Muscle of back (tissue), 11 donors: Measurements from ENCODE around the gene TMPRSS13. TPM values are rescaled to one million over a fixed set of nuclear protein-coding genes. Genes with fewer than 3 reads are reported as not detected.

Experiments used
- DNase-seq, 3 donors: peaks; one replicate each; pipeline versions ENCODE4 v3.0.0 to v3.0.0-alpha.2; 2013
- polyA plus RNA-seq, 10 donors: library from polyadenylated mRNA; unstranded; fragments of 120-200 nt; gene quantifications; one replicate each; pipeline ENCODE4 v1.2.1, GENCODE V29; 2013; ENCODE audit not compliant: insufficient read length in 10 of 10

The TMPRSS13 gene
- polyA plus RNA-seq, 10 donors: 0.10 to 2.0 (median 0.13) TPM; not detected in 3

DNA sequence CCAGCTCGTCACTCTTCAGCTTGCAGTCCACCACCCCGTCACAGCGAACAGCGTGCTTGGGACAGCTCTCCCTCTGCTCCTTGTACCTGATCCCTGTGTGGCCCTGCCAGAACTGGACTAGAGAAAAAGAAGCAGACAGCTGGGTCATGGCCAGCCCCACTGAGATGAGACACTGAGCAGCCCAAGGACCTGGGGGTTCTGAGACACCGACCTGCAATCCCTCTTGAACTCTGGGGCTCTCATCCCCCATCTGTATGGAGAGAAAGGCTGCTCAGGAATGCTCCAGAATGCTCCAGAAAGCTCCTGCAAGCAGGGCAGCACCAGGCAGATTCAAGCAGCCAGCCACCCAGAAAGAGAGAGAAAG, 14.8 kb downstream of the TMPRSS13 start:
- no peak for DNase-seq

DNA sequence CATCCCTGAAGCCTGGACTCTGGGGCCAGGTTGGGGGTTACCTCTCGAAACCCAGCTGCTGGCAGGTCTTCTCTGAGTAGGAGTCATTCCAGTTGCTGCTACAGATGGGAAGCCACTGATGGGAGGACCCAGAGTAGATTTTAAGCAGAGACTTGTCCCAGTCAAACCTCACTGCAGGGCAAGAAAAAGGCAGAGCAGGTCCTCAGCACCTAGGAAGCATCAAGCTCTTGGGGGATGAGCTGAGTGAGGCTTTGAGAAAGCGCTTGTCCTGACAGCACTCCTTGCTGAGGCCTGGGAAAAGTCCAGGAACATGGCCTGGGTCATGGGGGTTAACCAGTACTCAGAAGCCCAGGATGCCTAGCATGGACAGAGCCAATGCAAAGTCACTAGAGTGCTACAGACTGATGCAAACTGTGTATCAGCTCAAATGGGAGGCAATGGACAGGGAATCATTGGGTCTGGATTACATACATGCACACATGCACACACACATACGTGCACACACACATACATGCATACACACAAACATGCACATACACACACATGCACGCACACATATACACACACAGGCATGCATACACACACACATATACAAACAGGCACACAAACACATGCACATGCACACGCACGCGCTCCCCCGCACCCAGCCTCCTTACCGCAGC, 15.3 kb downstream of the TMPRSS13 start:
- DNase-seq: no peak

DNA sequence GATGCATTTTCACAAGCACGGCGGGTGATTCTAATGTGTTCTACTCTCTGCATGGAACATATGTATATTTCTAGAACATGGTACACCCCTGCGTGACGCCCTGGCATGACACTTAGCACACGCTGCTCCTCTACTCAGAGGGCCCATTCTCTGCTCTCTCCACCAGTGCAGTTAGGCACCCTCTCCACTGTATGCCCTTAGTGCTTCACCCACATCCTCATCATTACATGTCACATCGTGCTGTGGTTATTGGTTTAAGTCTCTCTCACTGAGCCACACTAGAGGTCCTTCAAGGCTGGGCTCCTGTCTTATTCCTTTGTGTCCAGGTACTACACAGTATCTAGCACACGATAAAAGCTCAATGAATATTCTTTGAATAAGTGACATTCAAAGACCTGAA, 16.7 kb downstream of the TMPRSS13 start:
- DNase-seq: no peak

DNA sequence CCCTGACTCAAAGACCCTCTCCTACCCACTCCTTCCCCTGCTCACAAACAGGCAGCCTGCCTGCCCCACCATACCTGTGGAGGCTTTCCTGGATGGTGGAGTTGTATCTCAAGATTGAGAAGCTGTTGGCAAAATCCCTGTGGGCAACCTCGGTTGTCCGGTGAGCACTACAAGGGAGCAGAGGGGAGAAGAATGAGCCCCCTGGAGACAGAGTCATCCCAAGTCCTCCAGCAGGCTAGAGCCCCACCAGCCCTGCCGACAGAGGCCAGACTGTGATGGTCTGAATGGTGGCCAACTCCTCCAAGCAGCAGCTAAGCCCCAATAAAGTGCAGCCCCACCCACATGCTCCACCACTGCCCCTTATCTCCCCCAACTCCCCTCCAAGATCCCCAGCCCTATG, 17.5 kb downstream of the TMPRSS13 start:
- DNase-seq: no peak

DNA sequence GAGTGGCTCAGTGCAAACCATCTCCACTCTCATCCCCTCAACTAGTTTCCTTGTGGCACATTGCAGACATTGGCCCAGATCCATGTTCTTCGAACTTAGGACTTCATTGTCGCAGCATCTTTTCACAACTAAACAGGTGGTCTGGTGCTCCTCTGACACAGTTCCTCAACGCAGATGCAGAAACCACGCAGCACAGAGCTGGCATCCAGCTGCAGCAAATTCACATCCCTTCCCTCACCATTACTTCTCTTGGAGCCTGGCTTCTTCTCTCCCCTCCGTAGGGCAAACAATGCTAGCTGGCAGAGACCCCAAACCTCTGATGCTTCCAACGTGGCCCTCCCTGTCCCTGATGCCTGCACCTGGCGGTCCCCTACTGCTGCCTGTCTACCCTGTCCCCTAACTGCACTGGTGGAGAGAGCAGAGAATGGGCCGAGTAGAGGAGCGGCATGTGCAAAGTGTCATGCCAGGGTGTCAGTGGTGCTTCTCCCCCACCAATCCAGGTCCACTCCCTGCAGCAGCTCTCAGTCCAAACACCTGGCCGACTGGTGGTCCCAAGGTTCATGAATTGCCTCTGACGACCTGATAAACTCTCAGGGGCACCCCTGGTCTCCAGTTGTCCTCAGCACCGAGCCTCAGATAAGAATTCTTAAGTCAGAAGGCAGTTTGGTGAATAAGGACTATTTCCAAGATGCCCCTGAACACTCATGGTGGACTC, 18.1 kb downstream of the TMPRSS13 start:
- no peak for DNase-seq

DNA sequence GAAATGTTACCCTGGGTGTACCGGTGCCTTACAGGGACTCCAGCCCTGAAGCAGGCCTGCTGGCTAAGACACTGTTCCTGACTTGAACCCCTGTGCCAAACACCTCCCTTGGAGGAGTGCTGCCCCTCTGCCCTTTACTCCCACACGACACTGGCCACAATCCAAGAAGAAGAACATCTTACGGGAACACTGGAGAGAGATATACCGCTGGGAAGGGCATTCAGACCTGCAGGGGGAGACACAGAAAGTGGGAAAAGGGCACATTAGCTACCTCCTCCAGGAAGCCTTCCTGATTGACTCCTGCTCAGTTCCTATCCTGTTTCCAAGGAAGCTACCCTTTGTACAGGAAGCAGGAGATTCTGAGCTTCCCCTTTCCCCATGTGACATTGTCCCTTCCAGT, 18.7 kb downstream of the TMPRSS13 start:
- no peak for DNase-seq

DNA sequence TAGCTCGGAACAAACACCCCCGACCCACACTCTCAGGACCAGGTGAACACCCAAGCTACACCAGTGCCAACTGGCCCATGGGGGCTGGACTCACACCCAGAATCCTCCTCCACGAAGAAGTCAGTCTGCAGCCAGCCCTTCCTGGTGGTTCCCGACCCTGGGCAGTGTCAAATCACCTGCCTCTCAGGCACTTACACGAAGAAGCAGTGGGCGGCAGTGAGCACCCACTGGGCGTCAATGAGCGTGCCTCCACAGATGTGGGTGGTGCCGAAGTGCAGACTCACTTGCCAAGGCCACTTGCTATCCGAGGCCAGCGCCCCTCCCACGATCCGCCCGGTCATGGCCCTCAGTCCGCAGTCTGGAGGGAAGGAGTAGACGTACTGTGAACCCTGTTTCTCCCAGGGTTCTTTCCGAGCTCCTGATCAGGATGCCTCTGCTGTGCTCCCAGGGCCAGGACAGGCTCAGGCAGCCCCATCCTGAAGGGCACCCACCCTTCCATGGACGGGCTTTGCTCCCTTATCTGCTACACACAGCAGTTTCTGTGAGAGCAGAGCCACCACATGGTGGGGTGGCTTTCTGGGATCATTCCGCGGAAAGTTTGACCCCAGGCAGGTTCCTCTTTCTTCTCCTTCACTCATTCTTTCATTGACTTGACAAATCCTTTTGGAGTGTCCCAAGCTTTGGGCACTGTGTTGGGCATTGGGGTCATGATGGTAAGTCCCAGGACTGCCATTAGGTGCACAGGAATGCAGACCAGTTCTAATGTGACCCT, 19.4 kb downstream of the TMPRSS13 start:
- no peak for DNase-seq

DNA sequence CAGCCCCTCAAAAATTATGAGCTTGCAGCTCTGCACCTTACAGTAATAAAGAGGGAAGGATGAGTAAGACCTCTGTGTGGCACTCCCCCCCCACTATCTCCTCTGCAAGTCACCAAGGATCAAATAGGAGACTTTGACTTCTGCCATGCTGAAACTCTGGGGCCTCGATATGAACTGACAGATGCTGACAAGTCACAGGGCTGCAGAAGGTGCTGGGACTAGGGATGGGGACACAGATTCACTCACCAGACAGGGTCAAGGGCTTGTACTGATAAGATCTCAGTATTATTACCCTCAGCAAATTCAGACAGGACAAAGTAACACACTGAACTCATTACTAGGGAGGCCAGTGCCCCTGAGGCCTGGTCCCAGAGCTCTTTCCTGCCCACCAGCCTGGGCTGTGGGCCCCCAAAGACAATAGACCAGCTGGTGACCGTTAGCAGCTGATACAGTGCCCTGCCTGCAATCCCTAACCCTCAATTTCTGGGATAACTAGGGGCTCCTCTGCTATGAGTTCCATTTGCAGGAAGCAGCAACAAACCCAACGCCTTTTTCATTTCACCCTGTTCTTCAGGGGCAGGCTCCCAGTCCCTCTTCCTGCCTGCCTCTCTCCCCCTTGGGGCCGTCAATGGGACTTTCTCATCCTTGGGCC, 20.1 kb downstream of the TMPRSS13 start:
- DNase-seq: no peak

DNA sequence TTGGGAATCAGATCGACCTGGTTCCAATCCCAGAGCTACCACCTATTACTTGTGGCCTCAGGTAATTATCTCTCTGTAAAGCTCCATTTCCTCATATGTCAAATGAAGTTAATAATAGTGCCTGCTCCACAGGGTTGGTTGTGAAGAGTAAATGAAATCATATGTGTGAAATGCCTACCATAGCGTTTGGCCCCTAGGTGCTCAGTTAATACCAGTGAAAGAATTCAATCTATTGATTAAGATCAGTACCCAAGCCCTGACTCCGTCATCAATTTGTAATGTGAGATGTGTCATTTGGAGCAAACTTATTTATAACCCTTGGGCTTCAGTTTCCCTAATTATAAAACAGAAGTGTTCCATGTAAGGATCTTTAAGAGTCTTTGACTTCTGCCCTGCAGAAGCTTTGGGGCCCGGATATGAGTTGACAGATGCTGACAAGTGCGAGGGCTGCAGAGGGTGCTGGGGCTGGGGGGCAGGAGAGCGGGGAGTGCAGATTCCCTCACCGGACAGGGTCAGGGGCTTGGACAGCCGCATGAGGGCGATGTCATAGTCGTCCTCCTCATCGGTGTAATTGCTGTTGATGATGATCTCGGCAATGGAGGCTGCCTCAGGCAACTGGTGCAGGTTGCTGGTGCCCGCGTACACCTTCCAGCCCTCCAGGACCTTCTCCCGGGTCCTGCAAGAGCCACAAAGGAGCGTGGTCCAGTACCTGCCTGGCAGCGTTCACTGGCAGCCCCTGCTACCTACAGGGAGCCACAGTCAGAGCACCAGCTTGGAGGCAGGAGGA, 20.9 kb downstream of the TMPRSS13 start:
- DNase-seq: no peak

DNA sequence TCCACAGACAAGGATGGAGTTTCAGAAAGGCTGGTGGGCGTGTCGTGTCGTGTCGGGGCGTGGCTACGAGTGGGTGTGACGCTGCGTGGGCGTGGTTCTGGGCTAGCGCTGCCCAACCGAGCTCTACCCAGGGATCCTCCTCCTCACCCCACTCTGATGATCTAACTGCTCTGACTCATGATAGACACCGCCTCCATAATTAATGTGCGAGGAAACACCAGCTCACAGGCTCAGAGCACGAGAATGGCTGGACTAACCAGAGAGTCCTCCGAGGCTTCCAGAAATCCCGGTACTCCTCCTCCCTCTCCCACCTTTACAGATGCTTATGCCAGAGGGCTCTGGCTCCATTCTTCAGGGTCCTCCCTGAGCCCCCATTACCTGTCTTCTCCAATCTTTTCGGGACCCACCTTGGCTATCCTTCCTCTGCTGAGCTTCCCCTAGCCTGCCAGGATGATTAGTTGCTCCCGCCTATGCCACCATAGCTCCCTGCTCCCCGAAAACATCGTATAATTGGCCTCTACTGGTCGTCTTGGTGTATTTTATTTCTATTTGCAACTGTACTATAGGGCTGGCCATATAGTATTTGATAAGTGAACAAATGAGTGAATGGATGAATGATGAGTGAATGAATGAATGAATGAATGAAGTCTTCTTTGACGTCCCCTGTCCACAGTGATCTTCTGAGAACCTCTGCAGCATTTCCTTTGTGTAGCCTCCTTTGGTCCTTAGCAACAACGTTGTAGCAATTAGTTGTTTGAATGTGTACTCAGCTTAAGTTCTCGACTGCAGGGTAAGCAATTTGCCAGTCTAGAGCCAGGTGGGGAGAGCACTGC, 21.7 kb downstream of the TMPRSS13 start:
- DNase-seq: peak; percentile 70 to 87 (median 78)

DNA sequence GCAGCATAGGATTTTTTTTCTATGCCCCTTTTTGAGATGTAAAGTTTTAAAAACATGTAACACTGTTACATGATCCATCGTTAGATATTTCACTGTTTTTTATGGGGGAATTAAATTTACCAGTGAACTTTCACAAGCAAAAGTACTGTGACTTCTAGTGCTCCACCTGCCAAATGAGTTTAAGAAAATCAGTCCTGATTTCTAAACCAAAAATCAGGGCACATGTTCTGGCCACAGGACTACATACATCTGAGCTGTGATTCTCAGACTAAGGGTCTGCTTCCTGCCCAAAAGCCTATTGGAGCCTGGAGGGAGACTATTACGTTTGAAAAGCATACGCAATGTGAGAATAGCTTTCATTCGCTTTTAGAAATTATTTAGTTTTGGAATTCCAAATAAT, 22.5 kb downstream of the TMPRSS13 start:
- no peak for DNase-seq

DNA sequence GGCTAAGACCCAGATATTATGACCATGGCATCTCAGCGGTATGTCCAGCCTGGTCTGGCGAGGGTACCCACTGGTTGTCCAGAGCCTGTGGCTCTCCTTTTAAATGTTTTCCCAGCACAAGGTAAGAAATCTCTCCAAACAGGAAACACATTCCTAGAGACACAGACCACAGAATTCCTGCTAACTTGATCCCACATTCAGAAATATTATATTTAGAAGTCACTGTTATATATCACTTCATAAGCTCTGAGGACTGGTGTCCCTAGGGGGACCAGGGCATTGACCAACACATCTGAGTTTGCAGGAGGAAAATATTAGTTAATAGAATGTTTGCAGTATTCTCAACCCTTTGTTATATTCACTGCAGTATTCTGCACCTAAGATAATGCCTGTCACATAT, 23.1 kb downstream of the TMPRSS13 start:
- DNase-seq: no peak

DNA sequence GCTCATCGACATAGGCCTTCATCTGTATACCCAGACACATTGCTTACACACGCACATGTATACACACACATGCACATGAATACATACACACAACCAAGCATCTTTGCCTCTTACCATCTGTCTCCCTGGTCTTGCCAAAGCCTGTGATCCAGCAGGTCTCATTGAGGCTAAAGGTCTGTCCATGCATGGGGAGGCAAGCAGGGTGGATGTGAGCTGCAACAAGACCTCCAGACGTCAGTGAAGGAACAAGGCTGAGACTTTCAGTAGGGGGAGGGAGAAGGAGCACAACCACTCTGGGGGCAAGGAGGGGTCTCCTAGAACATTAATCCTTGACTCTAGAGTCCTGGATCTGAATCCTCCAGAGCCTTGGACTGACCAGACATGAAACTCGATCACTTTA, 23.7 kb downstream of the TMPRSS13 start:
- DNase-seq: no peak

DNA sequence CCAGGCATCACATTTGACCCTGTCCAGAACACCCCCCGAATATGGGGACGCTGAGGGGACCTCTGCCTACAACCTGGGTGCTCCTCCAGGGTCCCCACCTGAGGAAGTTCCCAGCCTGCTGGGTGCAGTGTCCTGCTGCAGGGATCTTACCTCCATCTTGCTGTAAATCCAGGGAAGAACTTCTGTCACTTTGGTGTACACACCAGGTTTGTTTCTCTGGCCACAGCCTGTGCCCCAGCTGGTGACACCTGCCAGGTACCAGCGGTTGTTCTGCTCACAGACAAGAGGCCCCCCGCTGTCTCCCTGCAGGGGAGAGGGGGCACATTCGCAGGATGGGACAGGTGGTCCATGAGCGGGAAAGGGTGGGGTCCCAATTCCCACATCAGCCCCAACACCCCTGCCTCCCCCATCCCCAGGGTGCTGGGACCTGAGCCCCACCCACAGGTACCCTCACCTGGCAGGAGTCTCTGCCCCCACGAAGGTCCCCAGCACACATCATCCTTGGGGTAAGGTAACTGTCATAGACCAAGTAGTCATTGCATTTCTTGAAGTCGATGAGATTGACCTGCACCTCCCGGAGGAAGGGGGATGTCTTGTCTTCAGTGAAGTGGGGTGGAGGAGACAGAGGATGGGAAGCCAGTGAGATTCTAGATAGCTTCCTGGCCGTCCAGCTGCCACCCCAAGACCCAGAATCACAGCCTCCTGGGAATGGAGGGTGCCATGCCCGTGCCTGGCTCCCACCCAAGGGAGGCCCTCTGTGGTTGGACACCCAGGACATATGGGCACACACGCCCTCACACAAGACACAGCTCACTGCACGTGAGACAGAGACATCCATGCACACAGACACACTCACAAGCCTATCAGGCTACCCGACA, 25.5 kb downstream of the TMPRSS13 start:
- DNase-seq: no peak

DNA sequence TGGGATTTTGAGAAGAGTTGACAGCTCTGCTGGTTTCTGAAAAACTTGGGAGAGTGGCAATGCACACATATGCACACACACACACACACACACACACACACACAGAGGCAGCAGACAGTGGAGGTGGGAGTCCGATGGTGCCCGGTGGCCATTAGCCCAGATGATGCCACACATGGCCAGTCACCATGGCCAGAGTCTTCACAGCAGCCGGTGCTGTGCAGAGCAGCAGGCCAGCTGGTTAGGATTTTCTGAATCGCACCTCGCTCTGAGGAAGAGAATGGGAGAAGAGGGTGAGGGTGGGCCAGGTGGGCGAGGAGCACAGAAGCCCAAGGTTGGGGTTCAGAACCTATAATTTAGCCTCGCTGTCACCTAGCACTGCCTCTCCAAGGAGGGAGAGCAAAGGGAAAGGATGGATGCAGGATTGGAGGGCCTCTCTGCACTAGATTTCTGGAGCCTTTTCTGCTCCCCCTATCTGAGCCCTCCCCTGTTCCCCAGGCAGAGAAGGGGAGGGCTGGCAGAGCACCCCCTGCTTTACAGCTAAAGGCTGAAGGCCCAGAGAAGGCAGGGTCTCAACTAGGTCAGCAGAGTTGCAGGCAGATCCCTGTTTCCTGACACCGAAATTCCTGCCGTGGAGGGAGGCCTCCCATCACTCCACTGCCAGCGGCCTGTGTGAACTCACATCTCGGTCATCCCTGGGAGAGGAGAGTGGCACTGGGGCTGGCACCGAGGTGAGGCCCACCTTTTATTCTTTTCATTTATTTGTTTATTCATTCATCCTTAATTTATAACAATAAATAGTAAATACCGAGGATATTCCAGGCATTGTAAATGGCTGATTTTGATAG, 27.0 kb downstream of the TMPRSS13 start:
- DNase-seq: no peak

DNA sequence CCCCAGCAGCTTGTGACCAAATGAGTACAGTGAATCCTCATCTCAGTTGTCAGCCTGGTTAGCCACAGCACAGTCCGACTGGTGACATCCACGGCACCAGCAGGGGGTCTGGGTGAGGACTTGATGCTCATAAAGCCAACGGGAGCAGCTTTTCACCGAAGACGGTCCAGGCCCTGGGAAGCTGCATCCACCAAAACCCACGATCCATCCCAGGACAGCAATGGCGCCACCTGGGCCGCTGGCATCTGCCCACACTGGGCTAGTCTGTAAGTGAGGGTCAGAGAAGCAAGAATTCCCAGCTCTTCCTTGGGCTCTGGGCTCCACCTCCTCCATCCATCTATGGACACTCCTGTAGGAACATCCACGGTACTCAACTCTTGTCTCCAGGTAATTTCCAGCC, 27.6 kb downstream of the TMPRSS13 start:
- no peak for DNase-seq

DNA sequence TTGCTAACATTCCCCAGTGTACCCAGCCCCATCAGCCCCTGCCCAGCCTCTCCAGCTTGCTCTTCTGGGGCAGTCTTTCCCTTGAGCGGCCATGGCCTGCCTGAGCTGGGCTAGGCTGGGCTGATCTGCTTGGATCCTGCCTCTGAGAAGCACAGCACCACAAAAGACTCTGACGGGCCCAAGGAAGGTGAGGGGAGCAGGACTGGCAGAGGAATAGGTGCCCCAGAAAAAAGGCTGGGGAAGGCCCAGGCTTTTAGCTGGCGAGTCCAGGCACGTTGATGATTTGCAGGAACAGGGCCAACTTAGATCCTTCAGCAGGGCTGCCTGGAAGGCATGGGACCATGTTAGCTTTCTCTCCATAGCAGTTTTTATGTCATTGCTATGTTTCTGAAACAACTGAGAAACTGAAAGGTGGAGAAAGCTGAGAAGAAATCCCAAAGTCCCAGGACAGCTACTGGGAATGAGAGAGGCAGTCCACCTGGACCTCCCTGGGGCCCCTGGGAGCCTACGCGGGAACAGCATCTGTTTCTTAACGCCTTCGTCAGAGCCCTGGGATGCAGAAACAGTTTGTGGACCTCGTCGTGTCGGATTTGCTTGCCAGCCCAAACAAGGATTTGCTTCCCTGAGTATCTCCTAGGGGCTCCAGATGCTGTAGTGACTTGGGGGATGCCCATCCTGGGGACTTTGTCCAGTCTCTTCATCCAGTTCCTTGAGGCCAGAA, 28.3 kb downstream of the TMPRSS13 start:
- no peak for DNase-seq

DNA sequence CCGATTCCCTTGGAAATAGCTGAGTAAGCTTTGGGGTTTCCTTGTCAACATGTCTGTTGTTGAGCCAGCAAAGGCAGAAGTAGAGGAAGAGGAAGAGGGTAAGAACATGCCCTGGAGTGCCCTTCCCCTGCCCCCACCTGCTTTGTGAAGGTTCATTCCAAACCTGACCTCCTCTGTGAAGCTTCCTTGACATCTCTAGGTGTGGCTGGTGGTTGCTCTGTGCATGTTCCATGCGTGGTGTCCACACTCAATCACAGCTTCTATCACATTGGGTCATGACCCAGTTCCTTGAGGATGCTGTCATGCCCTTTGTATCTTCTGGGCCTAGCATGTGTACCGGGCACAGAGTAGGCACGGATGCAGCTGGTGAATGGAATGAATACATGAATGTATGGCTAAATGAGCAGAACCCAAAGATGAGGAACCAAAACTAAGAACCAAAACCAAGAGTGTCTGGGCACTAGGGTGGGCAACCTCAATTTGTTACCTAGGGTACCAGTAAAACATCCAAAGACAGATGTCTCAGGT, 29.0 kb downstream of the TMPRSS13 start:
- no peak for DNase-seq
